ENCODE data around the gene SREBF1. TPM values are rescaled to one million over a fixed set of nuclear protein-coding genes. Genes with fewer than 3 reads are reported as not detected.

SREBF1 gene
- total and polyA plus RNA-seq, 10 of the 15 experiments (the other 5 are each of a cell fraction or from before 2014, with no cell fraction given): 1.4 to 84.6 (median 20.4) TPM

DNA sequence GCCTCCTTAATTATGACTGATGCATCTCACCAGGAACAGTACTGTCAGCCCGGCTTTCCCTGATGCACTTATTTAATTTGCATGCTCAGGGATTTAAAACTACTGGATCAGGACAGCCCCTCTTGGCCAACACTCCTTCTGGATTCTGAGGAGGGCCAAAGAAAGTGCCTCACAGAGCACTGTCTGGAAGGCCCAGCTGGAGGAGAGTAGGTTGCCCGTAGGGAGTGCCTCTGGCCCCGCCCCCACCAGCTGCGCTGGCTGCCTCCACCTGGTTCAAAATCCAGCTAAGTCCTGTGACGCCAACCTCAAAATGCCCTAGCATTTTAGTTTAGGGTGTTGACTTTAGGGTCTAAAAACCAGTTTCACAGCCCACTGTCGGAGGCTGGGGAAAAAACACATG lies 49.4 kb upstream of the SREBF1 start:
- no peaks in the 10 kb centered on the region for H4K20me1 ChIP-seq (ENCODE audit: control insufficient read depth, insufficient read depth)
- H3K4me2 ChIP-seq (ENCODE audit: control insufficient read depth, insufficient read depth): no peak overlapping the region
- H3K27me3 ChIP-seq (replicated peaks in 1 of 2; ENCODE audit: control insufficient read depth in 2 of 2, insufficient read depth in 2 of 2, low read length in 1 of 2): no peaks in the 10 kb centered on the region
- no peaks in the 10 kb centered on the region for H3K9me3 ChIP-seq (replicated peaks; ENCODE audit: control insufficient read depth, insufficient read depth, low read length)
- ChIA-PET RAD21 (ENCODE audit: unreplicated experiment) (interaction anchor here (0.9 to 1.3 kb wide), 2 partner anchors 10 to 99 kb away, joined by 3 read pairs; no protein-coding TSS in a partner anchor), CTCF (interaction anchor here (1.0 to 10.0 kb wide), 3 partner anchors 32 to 148 kb away, joined by 3 to 95 read pairs (median 73); no protein-coding TSS in a partner anchor), POLR2A (no interaction called here), SMC1A (ENCODE audit: uncharacterized antibody, unreplicated experiment) (interaction anchor here (1.2 to 1.5 kb wide), 2 partner anchors 11 to 139 kb away, joined by 3 read pairs; no protein-coding TSS in a partner anchor)
- in situ Hi-C loops (cut with MboI) (no loop called here), intact Hi-C loops (cut with micrococcal nuclease; ENCODE audit: unreplicated experiment) (no loop called here)
- no peak for FAIRE-seq
- no peak for ATAC-seq
- H2AFZ ChIP-seq (ENCODE audit: control insufficient read depth, low read depth, low read length): no peak overlapping the region
- peaks cover 0 to 2% of the 10 kb centered on the region in 2 experiments; a peak in 2 of 4 replicates for H3K36me3 ChIP-seq (ENCODE audit: control insufficient read depth in 2 of 2, insufficient read depth in 2 of 2, low read length in 1 of 2)
- 83% methylated on average over 6 of the region's 6 CpGs for WGBS (ENCODE audit: insufficient coverage, insufficient replicate concordance, low lambda C conversion rate, missing lambda C conversion rate)
- no peak for DNase-seq (ENCODE audit: low read depth, low spot score)
- H3K9ac ChIP-seq (ENCODE audit: control insufficient read depth, insufficient read depth, low read length): no peak overlapping the region
- no peak overlapping the region for H3K27ac ChIP-seq (ENCODE audit: control insufficient read depth, insufficient read depth)
- peaks cover 11% of the 10 kb centered on the region for H3K4me1 ChIP-seq (ENCODE audit: control insufficient read depth, insufficient read depth, low read length)
- no TSS peak for BruUV-seq (replicated peaks)
- no peaks in the 10 kb centered on the region for H3K79me2 ChIP-seq (ENCODE audit: control insufficient read depth, insufficient read depth, low read length)
- no peak for TF ChIP-seq BMI1 (IDR thresholded peaks at IDR 0.05; ENCODE audit: borderline replicate concordance)
- TF ChIP-seq RB1 (IDR thresholded peaks at IDR 0.05; ENCODE audit: borderline replicate concordance): no peak
- no peak overlapping the region for H3K4me3 ChIP-seq

DNA sequence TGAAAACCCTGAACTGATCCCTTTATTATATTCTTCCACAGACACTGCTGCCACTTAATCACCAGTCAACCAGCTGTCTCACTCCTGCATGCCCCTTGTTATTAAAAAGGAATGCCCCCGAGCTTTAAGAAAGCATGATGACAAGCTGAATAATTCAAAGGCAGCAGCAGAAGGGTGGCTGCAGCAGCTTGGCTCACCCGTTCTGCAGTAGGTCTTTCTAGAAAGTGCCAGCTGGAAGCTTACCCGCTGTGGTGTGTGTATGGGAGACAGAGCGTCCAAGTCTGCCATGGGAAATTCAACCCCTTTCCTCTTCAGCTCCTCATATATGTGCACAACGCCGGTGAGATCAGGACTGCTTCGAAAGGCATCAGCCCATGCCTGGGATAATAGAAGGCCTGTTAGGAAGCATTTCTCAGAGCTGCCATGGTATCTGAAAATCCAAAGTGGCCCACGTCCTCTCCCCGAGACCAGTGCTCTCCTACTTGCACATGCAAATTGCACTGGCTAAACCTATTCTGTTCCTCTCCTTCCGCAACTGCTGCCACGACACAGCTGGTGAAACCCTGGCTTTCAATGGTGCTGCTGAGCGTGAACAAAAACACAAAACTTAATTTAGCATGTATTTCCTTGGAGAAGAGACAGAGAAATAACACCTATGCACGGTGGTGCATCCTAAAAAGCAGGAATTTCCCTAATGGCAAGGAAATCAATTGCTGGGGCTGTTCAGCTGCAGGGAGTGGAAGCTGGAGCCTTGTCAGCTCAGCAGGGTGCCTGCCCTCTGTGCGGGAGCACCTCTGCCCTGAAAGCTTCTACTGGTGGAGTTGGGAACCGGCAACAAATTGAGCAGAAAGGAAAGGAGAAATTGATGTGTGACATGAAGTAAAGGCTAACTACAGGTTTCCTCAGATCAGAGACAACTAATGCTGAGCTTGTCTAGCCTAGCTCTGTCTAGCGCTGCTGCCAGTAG lies 47.9 kb upstream of the SREBF1 start:
- no peak for TF ChIP-seq IKZF1 (conservative IDR thresholded peaks at IDR 0.05)
- TF ChIP-seq, protein P1, sequence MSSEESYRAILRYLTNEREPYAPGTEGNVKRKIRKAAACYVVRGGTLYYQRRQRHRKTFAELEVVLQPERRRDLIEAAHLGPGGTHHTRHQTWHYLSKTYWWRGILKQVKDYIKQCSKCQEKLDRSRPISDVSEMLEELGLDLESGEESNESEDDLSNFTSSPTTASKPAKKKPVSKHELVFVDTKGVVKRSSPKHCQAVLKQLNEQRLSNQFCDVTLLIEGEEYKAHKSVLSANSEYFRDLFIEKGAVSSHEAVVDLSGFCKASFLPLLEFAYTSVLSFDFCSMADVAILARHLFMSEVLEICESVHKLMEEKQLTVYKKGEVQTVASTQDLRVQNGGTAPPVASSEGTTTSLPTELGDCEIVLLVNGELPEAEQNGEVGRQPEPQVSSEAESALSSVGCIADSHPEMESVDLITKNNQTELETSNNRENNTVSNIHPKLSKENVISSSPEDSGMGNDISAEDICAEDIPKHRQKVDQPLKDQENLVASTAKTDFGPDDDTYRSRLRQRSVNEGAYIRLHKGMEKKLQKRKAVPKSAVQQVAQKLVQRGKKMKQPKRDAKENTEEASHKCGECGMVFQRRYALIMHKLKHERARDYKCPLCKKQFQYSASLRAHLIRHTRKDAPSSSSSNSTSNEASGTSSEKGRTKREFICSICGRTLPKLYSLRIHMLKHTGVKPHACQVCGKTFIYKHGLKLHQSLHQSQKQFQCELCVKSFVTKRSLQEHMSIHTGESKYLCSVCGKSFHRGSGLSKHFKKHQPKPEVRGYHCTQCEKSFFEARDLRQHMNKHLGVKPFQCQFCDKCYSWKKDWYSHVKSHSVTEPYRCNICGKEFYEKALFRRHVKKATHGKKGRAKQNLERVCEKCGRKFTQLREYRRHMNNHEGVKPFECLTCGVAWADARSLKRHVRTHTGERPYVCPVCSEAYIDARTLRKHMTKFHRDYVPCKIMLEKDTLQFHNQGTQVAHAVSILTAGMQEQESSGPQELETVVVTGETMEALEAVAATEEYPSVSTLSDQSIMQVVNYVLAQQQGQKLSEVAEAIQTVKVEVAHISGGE (CRISPR knock-in tag; IDR thresholded peaks at IDR 0.05): no peak
- no peak for TF ChIP-seq KAT2A (conservative IDR thresholded peaks at IDR 0.05; ENCODE audit: control insufficient read depth, low read depth, low read length)
- TF ChIP-seq CBFB (IDR thresholded peaks at IDR 0.05; ENCODE audit: low read depth): no peak
- no peak for TF ChIP-seq YY1 (IDR thresholded peaks at IDR 0.05; ENCODE audit: low read depth, low read length)
- TF ChIP-seq, protein P2, sequence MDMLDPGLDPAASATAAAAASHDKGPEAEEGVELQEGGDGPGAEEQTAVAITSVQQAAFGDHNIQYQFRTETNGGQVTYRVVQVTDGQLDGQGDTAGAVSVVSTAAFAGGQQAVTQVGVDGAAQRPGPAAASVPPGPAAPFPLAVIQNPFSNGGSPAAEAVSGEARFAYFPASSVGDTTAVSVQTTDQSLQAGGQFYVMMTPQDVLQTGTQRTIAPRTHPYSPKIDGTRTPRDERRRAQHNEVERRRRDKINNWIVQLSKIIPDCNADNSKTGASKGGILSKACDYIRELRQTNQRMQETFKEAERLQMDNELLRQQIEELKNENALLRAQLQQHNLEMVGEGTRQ (IDR thresholded peaks at IDR 0.05; ENCODE audit: borderline replicate concordance, low read depth, low read length): no peak
- no peak for TF ChIP-seq BRCA1 (IDR thresholded peaks at IDR 0.05; ENCODE audit: low read depth, low read length)
- Histone ChIP-seq H3K4me2 (ENCODE audit: control insufficient read depth, insufficient read depth) (no peak overlapping the region), H3K9me3 (replicated peaks; ENCODE audit: control insufficient read depth, insufficient read depth, low read length) (no peaks in the 10 kb centered on the region), H3K4me3 (no peak overlapping the region), H4K20me1 (ENCODE audit: control insufficient read depth, insufficient read depth) (no peaks in the 10 kb centered on the region), H3K36me3 (ENCODE audit: control insufficient read depth in 2 of 2, insufficient read depth in 2 of 2, low read length in 1 of 2) (peaks cover 0 to 2% of the 10 kb centered on the region in 2 experiments; a peak in 2 of 4 replicates), H3K27me3 (replicated peaks in 1 of 2; ENCODE audit: control insufficient read depth in 2 of 2, insufficient read depth in 2 of 2, low read length in 1 of 2) (no peaks in the 10 kb centered on the region), H2AFZ (ENCODE audit: control insufficient read depth, low read depth, low read length) (no peak overlapping the region), H3K79me2 (ENCODE audit: control insufficient read depth, insufficient read depth, low read length) (no peaks in the 10 kb centered on the region), H3K27ac (ENCODE audit: control insufficient read depth, insufficient read depth) (no peak overlapping the region), H3K9ac (ENCODE audit: control insufficient read depth, insufficient read depth, low read length) (no peak overlapping the region), H3K4me1 (ENCODE audit: control insufficient read depth, insufficient read depth, low read length) (peaks cover 3% of the 10 kb centered on the region)
- ChIA-PET POLR2A (no interaction called here), SMC1A (ENCODE audit: uncharacterized antibody, unreplicated experiment) (interaction anchor here (1.2 to 1.8 kb wide), 4 partner anchors 12 to 151 kb away, joined by 3 to 5 read pairs (median 4); no protein-coding TSS in a partner anchor), RAD21 (ENCODE audit: unreplicated experiment) (interaction anchor here (1.1 kb wide), 1 partner anchor 34 kb away, joined by 5 read pairs; no protein-coding TSS in a partner anchor), CTCF (interaction anchor here (0.7 to 2.3 kb wide), 4 partner anchors 15 to 242 kb away, joined by 3 to 17 read pairs (median 4); no protein-coding TSS in a partner anchor)
- in situ Hi-C loops (cut with MboI) (no loop called here), intact Hi-C loops (cut with micrococcal nuclease; ENCODE audit: unreplicated experiment) (loop anchor here (5.0 kb wide), 1 partner anchor 48 kb away; no protein-coding TSS in a partner anchor)
- FAIRE-seq (no peak), DNase-seq (ENCODE audit: low read depth, low spot score) (no peak), ATAC-seq (no peak)
- WGBS (ENCODE audit: insufficient coverage, insufficient replicate concordance, low lambda C conversion rate, missing lambda C conversion rate): 90% methylated on average over 16 of the region's 16 CpGs
- no TSS peak for BruUV-seq (replicated peaks)

Data from GM12878 (cell line).